ENCODE data around the gene ABLIM2.

Gene ABLIM2

GRCh38 chr4:8175686-8176085 is 17.1 kb upstream of the ABLIM2 start:
- DNase-seq (ENCODE audit: low read depth in 2 of 2), result no peak

- no peak for DNase-seq (ENCODE audit: low read depth in 2 of 2)
Measured at GRCh38 chr4:8174970-8175369, 16.4 kb upstream of the ABLIM2 start.

- no peak for DNase-seq (ENCODE audit: low read depth in 2 of 2)
Measured at GRCh38 chr4:8173492-8174242, 15.1 kb upstream of the ABLIM2 start.

DNA sequence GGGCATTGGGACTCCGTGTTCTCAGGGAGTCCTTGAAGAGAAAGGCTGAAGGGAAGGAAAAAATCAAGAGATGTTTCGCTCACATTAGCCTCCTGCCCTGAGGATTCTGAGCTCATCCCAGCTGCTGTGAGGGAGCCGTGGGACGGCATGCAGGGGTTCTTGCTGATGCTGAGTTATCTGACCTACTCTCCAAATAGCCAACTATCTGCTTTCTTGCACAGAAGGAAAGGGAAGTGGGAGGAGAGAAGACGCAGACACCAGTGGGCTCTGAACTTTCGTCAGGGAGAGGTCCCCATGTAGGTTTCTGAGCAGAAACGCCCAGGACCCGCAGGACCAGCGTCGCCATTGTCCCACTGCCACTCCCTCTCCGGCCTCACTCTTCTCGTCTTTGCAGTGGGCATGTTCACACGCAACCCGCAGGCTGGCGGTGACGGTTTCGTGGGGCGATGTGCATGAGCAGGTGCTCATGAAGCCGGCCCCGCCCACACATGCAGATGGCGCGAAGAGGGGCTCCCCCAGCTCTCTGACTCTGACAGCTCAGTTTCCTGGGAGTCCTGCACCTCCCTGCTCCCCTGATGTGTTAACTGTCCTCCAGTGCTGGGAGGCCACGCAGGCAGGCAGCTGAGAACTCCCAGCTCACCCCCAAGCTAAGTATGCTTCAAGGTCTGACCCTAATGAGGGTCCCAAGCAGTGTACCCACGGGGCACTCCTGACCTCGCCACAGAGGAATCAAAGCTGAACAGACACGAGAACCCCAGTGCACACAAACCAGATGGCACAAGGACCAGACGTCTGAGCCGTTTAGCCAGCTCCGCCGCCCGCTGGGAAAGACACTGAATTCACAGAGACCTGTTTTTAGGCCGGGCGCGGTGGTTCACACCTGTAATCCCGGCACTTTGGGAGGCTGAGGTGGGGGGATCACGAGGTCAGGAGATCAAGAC is 13.6 kb upstream of the ABLIM2 start:
- no peak for DNase-seq (ENCODE audit: low read depth in 2 of 2)

DNA sequence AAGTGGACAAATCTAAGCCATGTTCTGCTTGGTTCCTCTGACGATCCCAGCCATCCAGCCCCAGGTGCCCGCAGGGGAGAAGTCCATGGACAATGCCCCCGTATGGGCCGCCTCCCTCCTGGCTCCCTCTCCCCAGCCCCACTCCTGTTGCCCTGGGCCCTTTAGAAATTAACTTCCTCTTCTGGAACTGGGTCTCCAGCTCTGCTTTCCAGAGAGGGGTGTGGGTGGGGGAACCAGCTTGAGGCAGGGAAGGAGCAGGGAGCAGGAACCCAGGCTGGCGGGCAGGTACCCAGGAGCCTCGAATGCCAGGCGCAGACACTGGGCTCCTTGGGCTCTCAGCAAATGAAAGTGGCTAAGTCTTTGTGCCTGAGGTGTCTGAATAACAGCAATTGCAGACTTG is 12.7 kb upstream of the ABLIM2 start:
- no peak for DNase-seq (ENCODE audit: low read depth in 2 of 2)

- DNase-seq (ENCODE audit: low read depth in 2 of 2), result no peak
Measured at GRCh38 chr4:8170341-8170740, 11.7 kb upstream of the ABLIM2 start.

DNA sequence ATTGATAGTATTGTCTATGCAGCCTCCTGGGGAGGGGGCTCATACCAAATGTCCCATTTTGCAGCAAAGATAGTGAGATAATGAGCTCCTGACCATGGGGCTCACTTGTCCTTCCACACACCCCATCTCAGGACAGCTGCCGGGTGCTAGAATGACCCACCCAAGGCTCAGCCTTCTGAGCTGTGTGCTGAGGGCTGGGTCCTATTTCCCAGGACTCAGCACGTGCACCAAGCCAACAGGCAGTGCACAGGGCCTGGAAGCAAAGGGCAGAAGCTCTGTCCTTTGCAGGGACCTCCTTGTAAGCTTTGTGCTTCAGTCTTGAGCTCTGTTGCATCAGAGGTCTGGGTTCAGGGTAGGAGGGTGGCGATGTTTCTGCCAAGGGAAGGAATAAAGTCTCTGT is 11.2 kb upstream of the ABLIM2 start:
- no peak for DNase-seq (ENCODE audit: low read depth in 2 of 2)

DNA sequence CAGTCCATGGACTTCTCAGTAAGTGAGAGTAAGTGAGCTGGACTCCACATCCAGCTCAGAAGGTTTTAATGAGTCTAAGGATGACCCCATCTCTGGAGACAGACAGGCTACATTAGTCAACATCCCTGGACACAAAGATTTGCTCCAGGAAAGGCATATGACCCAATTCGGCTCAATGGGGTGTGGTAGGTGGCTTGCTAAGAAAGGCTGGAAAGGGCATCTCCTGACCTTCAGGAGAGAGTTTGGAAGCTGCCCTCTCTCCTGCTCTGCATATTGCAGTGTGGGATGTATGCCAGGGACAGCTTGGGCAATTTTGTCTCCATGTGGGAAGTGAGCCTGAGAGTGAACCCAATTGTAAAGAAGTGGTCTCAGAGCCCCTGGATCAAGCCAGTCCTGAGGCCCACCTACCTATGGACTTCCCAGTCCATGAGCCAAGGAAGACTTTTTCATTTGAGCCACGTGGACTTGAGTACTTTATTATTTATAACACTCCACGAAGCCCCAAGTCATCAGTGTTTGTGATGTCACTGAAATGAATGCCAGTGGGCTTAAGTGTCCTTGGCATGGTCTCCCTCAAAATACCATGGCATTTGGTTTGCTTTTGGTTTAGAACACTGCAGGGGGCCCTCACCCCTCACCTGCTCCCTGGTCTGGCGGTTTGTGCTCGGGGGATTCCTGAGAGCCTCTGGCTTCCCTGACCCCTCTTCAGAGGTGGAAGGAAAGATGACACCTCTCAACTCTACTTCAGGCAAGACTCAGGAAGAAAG is 10.4 kb upstream of the ABLIM2 start:
- no peak for DNase-seq (ENCODE audit: low read depth in 2 of 2)

DNA sequence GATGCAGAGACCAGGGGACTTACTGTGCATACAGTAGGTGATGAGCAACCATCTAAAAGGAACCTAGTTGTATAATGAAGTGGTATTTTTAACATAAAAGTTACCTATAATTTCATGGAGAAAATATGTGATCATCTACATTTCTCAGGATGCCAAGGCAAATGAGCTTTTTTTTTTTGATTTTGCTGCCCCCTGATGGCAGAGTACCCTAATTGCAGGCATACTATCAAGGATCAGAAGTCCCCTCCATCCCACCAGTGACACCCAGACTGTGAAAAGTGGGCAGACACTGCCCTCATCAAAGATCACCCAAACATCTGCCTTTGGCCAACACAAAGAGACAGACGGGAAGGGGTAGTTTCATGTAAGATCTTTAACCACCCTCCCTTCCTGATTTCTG is 9.6 kb upstream of the ABLIM2 start:
- DNase-seq (ENCODE audit: low read depth in 2 of 2), result no peak

GRCh38 chr4:8167815-8168214 is 9.2 kb upstream of the ABLIM2 start:
- no peak for DNase-seq (ENCODE audit: low read depth in 2 of 2)

GRCh38 chr4:8167291-8167690 is 8.7 kb upstream of the ABLIM2 start:
- DNase-seq (ENCODE audit: low read depth in 2 of 2), result no peak

DNA sequence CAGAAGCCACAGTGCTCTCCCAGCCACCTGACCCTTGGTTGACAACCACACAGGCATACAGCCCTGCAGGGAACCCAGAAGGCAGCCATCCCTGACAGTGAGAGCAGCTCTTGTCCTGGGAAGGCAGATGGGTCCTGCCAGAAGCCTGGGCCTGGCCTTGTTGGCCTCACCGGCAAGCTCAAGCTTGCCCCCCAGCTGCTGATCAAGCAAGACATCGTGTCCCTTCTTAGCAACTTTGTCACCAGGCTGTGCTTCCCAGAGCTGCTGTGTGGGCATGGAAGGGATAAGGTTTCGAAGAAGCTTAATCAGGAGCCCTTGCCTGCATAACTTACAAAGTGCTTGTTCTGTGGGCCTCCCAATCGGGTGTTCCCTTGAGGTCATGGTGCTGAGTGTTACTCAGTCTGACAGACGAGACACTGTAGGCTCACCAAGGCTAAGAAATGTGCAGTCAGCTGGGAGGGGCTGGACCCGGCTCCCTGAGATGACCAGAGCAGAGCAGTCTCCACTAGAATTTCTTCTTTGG is 6.8 kb upstream of the ABLIM2 start:
- no peak for DNase-seq (ENCODE audit: low read depth in 2 of 2)

DNA sequence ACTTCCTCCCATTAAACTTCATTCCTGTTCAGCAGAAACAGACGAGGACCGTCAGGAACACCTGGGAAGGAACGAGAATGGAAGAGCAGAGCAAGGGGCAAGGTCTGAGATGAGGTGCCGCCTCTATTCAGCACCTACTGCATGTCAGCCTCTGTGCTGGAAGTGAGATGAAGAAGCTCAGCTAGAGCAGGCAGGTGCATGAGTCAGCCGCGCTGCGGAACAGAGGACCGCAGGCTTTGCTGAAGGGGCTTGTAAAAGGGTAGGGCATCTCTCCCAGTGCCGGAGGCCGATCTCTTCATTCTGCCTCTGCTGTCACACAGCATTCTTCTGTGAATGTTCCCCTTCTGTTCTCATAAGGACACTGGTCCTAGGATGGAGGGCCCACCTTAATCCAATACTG is 6.1 kb upstream of the ABLIM2 start:
- no peak for DNase-seq (ENCODE audit: low read depth in 2 of 2)

DNA sequence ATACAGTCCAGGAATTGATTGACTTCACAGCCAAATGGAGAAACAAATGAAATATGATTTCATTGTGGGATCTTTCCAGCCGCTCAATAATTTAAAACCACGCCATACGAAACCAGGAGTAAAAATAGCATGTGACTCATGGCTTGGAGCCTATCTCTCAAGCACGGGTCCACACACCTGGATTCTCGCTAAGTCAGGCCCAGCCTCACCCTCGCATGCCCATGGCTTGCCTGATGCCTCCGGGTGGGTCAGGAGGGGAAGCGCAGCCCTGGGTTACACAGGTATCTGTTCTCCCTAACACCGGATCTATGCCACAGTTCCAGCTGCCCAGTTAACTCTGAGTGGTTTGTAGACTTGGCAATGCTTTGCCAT is 5.6 kb upstream of the ABLIM2 start:
- no peak for DNase-seq (ENCODE audit: low read depth in 2 of 2)

- DNase-seq (ENCODE audit: low read depth in 2 of 2), result no peak
Measured at GRCh38 chr4:8163436-8164193, 5.0 kb upstream of the ABLIM2 start.

- no peak for DNase-seq (ENCODE audit: low read depth in 2 of 2)
Measured at GRCh38 chr4:8163026-8163425, 4.4 kb upstream of the ABLIM2 start.

- DNase-seq (ENCODE audit: low read depth in 2 of 2), result no peak
Measured at GRCh38 chr4:8162625-8163024, 4.0 kb upstream of the ABLIM2 start.

GRCh38 chr4:8160572-8160971 is 2.0 kb upstream of the ABLIM2 start:
- no peak for DNase-seq (ENCODE audit: low read depth in 2 of 2)

DNA sequence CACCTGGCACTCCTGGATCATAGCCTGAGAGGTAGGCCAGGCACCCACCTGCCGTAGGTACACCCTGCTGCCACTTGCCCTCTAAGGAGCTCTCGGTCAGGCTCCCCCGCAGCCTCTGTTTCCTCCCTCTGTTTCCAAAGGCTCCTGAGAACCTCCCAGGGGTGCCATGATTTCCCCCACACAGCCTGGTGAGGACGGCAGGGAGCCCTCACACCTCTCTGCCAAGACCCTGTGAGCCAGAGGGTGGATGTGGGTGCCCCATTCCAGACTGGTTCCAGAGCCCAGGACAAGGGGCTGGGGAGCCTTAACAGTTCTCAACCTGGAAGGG is 1.6 kb upstream of the ABLIM2 start:
- no peak for DNase-seq (ENCODE audit: low read depth in 2 of 2)

- DNase-seq (ENCODE audit: low read depth in 2 of 2), result no peak
Measured at GRCh38 chr4:8159537-8160232, 1.1 kb upstream of the ABLIM2 start.

Measured in stimulated activated CD8-positive, alpha-beta memory T cell treated with anti-CD3 and anti-CD28 coated beads, Interleukin-2, amount 100 ng/mL, for 1 hour (primary cell).